ENCODE data around the gene TMEM86B.
"Not testable (repeated sequence)": the region's sequence is repeated elsewhere in the genome, so short reads cannot be mapped to it uniquely, and the experiment has no call there.

The TMEM86B gene

DNA sequence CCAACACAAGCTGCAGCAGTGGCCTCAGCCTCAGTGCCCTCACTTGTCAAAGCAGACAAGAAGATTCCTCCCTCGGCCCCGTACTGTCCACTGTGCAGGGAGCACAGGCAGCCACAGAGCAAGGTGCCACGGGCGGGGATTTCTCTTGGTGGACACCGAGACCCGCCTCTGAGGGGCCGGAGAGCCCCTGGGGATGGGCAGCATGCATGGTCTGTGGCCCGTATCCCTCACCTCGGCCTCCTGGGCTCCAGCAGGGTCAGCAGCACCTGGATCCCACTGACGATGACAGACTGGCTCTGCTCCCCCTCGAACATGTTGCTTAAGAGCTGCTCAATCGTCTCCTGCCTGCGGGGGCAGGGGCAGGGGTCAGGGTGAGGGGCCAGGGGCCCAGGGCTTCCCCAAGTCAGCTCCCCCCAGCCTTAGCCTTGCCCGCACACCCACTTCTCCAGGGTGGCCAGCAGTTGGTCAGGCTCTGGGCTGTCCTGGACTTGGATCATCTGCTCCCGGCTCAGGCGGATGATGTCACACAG, 13.4 kb upstream of the TMEM86B start:
- no peak for DNase-seq

- DNase-seq = no peak
These were observed 12.8 kb upstream of the TMEM86B start for GRCh38 chr19:55241143-55241934.

GRCh38 chr19:55240713-55241020, 12.1 kb upstream of the TMEM86B start:
- DNase-seq = no peak

DNA sequence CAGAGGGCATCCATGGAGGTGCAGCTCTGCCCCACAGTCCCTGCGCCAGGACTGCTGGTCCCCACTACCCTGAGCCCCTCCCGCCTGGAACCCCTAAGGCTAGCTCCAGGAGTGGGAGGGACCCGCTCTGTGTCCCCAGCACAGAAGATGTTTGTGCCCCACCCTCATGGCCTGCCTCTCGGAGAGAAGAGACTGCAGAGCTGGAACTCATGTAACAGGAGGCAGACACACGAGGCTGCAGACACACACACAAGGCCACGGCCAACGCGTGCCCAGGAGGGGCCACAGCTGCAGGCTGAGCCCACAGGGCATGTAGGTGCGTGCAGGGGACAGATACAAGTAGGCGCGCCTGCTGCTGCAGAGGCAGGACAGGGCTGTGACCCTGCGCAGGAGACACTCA, 10.4 kb upstream of the TMEM86B start:
- DNase-seq = no peak

DNA sequence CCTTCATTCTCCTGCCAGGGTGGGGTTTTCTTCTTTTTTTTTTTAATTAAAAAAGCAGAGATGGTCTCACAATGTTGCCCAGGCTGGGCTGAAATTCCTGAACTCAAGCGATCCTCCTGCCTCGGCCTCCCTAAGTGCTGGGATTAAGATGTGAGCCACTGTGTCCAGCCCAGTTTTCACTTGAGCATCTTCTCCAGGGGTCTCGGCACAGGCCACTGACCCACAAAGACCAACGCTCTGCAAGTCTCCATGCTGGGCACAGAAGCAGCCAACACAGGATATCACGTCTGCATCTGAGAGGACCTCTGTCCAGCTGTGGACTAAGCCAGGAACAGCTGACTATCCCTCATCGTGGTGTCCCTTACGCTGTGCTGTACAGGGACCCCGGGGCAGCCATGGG, 9.5 kb upstream of the TMEM86B start:
- no peak for DNase-seq

- no peak for DNase-seq
These were observed 4.4 kb upstream of the TMEM86B start for GRCh38 chr19:55232986-55233385.

- no peak for DNase-seq
These were observed 3.7 kb upstream of the TMEM86B start for GRCh38 chr19:55232286-55232602.

DNA sequence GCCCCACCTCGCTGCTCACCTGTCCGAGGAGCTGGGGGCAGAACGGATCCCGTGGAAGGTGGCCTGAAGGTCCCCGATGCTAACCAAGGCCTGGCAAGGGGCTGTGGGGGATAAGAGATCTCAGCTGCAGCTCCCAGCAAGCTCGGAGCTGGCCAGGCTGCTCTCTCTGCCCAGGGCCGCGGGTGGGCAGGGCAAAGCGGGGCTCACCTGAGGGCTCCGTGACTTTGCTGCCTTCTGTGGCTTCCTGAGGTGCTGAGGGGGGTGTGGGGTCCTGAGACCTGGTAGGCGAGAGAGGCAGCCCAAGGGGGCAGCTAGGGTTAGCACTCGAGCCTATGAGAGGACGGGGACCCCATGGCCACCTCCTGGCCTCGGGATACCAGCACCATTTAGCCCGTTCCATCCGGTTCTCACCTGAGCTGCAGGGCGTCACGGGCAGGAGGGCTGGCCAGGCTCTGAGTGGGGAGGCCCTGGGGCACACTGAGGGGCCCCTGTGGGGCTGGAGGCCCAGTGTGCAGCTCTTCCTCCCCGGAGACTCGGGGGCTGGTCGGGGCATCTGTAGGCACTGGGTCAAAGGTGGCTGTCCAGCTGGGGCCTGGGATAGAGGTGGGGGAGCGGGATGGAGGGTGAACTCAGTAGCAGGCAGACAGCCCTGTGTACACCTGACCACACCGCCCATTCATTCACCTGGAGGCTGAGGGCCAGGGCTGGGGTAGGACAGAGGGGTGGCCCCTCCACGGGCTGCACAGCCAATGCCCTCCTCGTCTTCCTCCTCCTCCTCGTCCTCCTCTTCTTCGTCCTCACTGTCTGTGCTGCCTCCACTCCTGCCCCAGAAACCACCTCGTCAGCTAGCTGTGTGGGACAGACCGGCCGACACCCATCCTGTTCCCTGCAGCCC, 3.1 kb upstream of the TMEM86B start:
- no peak for DNase-seq

GRCh38 chr19:55230780-55231179, 2.2 kb upstream of the TMEM86B start:
- no peak for DNase-seq

DNA sequence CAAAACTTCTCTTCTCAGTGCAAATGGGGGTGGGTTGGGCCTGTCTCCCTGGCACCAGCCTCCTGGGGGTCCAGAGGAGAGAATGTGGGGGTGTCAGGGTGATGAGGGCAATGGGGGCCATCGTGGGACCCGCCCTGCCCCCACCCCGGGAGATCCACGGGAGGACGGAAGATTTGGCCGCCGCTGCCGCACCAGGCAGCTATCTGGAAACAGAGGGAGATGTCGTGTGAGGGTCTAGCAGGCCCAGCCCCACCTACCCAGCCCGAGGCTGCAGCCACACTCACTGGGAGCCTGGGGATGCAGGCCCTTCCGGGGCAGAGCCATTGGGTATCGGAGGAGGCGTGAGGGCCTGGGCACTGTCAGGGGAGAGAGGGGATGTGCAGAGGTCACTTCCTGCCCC, 1.8 kb upstream of the TMEM86B start:
- no peak for DNase-seq

DNA sequence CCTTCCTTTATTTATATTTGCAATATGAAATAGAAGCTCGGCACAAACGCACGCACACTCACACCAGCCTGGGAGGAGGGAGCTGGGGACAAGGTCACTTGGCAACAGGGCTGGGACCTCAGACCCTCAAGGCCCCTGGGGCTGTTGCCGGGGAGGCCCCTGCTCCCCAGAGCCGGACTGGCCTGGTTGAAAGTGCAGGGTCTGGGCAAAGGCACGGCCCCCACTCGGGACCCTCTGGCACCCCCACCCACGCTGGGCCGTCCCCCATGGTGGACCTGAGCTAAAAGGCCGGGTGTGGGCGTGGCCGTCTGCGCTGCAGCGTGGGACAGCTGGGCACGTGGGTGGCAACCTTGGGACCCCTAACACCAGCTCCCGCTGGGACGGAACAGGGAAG, 1.2 kb upstream of the TMEM86B start:
- DNase-seq = no peak

DNA sequence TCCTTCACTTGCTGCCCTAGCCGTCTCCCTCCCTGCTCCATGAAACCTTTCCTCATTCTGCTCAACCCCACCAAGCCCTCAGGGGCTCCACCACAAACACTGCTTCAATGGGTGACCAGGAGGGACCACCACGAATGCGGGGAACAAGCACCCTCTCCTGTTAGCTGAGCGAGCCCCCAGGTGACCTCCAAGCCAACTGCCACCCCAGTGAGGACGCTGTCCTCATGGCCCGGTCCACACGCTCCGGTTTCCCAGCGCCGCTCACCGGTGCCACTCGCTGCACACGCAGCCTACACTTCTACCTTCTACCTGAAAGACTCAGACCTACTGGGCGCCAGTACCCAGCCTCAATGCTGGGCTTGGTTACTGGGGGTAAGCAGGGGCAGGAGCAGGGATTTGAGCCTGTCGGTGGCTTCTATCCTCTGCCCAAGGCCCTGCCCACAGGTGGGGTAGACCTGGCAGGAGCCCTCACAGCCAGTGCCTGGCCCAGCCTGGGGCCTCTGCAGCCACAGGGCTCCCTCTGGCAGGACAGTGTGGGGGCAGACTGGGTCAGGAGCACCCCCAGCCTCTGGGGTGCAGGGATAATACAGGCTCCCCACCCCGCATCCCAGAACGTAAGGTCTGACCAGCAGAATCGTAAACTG, 704 bp upstream of the TMEM86B start:
- no peak for DNase-seq

DNA sequence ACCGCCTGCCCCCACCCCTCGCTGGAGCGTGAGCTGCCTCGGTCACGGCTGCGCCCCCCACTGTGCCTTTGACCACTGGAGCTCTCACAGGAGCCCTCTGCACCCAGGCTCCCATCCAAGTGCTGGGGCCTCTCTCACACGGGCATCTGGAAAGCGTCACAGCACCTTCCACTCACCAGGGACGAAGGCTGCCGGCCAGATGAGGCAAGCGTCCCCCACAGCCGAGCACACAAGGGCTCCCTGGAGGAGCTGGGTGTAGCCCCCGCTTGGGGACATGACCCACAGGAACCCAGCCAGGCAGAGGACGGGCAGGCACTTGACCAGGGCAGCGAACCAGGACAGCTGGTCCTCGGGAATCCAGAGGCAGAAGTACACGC, 560 bp downstream of the TMEM86B start:
- DNase-seq = no peak

- no peak for DNase-seq
These were observed 1.1 kb downstream of the TMEM86B start for GRCh38 chr19:55227241-55228014.

DNA sequence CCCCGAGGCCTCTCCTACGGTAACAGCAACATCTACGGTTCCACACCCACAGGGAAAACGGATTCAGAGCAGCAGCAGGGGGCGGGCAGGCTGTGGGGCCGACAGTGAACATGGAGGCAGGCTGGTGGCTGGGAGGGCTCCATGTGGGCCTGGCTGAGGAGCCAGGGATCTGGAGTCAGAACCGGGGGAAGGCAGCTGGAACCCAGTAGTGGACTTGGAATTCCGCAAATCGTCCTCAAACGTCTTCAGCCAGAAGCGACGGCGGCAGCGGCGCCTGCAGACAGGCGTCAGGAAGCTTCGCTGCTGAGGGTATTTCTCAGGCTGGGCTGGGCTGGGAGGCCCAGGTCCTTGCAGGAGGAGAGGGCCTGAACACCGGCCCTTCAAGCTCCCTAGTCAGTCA, 1.8 kb downstream of the TMEM86B start:
- DNase-seq = no peak

DNA sequence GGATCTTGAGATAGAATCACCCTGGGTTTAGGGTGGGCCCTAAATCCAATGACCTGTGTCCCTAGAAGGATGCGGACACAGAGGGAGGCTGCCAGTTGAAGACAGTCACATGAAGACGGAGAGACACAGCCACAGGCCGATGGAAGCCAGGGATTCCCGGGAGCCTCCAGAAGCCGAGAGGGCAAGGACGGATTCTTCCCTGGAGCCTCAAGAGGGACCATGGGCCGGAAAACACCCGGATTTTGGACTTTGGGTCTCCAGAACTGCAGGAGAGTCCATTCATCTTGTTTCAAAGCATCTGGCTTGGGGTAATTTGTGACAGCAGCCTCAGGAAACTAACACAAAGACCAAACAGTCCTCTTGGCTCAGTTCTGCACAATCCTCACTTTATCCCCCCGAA, 2.3 kb downstream of the TMEM86B start:
- DNase-seq = no peak

DNA sequence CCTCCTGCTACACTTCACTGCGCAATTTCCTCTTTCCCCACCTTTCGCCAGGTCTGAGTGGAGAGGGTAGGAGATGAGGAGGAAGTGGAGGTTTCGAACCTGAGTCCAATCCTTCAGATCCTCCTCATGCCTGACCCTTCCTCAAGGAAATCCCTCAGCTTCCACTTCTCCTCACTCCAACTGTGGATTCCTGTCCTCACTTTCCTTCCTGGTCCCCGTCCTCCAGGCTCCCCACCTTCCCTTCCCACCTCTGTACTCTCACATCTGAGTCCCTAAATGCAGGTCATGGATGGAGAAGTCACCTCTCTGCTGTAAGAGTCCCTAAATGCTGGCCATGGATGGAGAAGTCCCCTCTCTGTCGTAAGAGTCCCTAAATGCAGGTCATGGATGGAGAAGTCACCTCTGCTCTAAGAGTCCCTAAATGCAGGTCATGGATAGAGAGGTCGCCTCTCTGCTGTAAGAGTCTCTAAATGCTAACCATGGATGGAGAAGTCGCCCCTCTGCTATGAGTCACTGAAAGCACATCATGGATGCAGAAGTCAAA, 3.1 kb downstream of the TMEM86B start:
- no peak for DNase-seq

GRCh38 chr19:55224679-55225414, 3.7 kb downstream of the TMEM86B start:
- not testable (repeated sequence) for DNase-seq

DNA sequence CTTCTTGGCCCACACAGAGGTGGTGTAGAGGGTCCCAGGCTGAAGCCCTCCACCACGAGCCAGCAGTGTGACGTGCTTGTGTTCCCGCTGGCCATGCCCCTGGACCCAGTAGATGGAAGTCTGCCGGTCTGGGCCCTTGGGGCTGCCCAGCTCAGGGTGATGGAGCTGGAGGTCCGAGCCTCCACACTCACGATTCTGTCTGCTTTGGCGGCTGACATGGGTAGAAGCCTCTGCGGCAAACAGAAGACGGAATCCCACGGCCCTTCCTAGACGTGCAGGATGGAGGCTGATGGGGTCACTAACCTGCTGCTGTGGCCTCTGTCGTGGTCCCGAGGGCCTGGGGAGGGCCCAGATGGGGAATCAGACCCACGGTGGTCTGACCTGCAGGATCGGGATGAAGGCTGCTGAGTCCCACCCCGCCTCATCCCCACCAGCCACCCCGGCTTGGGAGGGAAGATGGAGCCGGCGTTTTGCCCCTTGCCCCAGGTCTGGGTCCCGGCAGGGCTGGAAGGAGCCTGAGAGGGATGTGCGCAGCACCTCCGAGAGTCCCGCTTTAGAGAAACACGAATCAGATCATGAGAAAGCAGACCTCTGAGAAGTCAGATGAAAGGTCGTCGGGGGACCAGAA, 4.4 kb downstream of the TMEM86B start:
- DNase-seq = no peak

DNA sequence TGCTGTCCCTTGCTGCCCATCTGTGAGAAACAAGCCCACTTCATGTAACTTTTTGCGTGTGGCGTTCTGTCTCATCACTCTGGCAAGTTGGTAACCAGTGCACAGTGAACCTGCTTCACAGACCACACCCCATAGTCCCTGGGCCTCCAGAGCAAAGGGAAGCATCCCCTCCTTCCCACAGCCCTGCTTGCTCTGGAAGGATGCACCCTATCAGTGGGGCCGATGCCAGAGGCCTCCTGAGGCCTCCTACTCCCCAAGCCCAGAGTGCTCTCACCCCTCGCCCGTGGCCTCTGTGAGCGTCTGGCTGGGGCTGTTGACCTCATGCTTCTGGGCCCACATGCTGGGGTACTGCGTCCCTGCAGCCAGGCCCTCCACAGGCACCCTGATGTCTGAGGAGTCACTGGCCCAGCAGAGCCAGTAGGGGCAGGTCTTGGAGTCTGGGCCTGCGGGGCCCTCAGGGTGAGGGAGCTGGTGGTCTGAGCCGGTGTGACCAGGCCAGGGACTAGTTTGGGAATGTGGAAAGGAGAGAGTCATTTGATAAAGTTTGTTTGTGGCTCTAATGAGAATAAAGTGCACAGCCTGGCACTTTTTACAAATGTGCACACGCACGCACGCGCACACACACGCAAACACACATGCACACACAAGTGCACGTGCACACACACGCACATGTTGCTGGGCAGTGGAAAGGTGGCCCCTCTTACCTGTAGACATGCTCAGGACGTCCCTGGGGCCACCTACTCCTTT, 5.1 kb downstream of the TMEM86B start:
- DNase-seq = no peak

DNA sequence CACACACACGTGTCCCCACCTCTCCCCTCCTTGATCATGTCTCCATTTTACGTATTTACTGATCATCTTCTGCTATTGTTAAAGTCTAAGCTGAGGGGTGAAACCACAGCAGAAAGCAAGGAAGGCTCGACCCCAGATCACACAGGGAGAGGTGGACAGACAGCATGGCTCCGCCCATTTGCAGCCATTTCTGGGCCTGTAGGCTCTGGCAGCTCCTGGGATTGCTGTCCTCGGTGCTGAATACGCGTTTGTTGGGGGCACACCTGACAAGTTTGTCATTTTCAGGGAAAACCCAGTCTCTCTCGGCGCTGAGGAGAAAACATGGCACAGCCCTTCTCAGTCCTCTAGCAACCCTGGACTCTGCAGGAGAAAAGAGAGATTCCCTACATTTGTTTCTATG, 8.0 kb downstream of the TMEM86B start:
- no peak for DNase-seq

All from CD4-positive, alpha-beta T cell treated with Interferon alpha-2 for 1 hour (primary cell).